Ascending aorta (tissue), 2 donors: ENCODE results near the gene SLC8A2. TPM values are rescaled to one million over a fixed set of nuclear protein-coding genes. Genes with fewer than 3 reads are reported as not detected.

Experiments
- DNase-seq, 2 donors: peaks; one replicate each; pipeline ENCODE4 v3.0.0-alpha.2; 2019; ENCODE audit warnings: low spot score in 2 of 2
- H3K27ac ChIP-seq, 2 donors: fragments of 200-600 bp; sonication (generic); one replicate each; pipeline ENCODE4 v1.5.1; 2016 to 2017; ENCODE audit warnings: mild to moderate bottlenecking in 1 of 2
- H3K27me3 ChIP-seq: fragments of 200-600 bp; sonication (generic); one replicate; pipeline ENCODE4 v1.5.1; 2017
- H3K36me3 ChIP-seq, 2 donors: fragments of 200-600 bp; sonication (generic); one replicate each; pipeline ENCODE4 v1.5.1; 2016
- H3K4me1 ChIP-seq, 2 donors: fragments of 200-600 bp; sonication (generic); one replicate each; pipeline ENCODE4 v1.5.1; 2016 to 2017; ENCODE audit warnings: mild to moderate bottlenecking in 1 of 2
- H3K4me3 ChIP-seq, 2 donors: fragments of 200-600 bp; sonication (generic); one replicate each; pipeline ENCODE4 v1.5.1; 2016 to 2017; ENCODE audit warnings: mild to moderate bottlenecking in 1 of 2
- H3K9me3 ChIP-seq, 2 donors: fragments of 200-600 bp; sonication (generic); one replicate each; pipeline ENCODE4 v1.5.1; 2016
- intact Hi-C: fragments of 100-400 bp; cut with DNase I; formaldehyde crosslinking; loops from one replicate; pipeline ENCODE4 v1.15.1; 2023
- total RNA-seq: library from RNA; depleted of rRNA; stranded (reverse); fragments of >200 nt; gene quantifications from one replicate; pipeline ENCODE4 v1.1.0, GENCODE V29; 2016
- TF ChIP-seq, protein P1 (sequence below), 3 experiments: fragments of 200-600 bp in 2 of 3; fragments of 450-650 bp in 1 of 3; sonication (generic) in 2 of 3; IDR thresholded peaks; one replicate each; pipeline ENCODE4 v1.5.1; 2016 to 2019; ENCODE audit warnings: antibody characterized with exemption in 3 of 3, mild to moderate bottlenecking in 1 of 3, moderate library complexity in 1 of 3

Gene SLC8A2
- total RNA-seq, 1 donor from 2014 or later, result not detected

- no peak overlapping the region for H3K4me3 ChIP-seq
- intact Hi-C loops, result no loop called here
These were observed 31.6 kb upstream of the SLC8A2 start for GRCh38 chr19:47503130-47503825.

GRCh38 chr19:47499863-47500830, 28.5 kb upstream of the SLC8A2 start:
- peaks cover 58 to 82% of the 10 kb centered on the region in 2 donors for H3K36me3 ChIP-seq
- H3K4me3 ChIP-seq, result no peak overlapping the region
- no peaks in the 10 kb centered on the region for H3K4me1 ChIP-seq
- no peaks in the 10 kb centered on the region for H3K9me3 ChIP-seq
- TF ChIP-seq, protein P1, sequence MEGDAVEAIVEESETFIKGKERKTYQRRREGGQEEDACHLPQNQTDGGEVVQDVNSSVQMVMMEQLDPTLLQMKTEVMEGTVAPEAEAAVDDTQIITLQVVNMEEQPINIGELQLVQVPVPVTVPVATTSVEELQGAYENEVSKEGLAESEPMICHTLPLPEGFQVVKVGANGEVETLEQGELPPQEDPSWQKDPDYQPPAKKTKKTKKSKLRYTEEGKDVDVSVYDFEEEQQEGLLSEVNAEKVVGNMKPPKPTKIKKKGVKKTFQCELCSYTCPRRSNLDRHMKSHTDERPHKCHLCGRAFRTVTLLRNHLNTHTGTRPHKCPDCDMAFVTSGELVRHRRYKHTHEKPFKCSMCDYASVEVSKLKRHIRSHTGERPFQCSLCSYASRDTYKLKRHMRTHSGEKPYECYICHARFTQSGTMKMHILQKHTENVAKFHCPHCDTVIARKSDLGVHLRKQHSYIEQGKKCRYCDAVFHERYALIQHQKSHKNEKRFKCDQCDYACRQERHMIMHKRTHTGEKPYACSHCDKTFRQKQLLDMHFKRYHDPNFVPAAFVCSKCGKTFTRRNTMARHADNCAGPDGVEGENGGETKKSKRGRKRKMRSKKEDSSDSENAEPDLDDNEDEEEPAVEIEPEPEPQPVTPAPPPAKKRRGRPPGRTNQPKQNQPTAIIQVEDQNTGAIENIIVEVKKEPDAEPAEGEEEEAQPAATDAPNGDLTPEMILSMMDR (IDR thresholded peaks at IDR 0.05), result no peak
- intact Hi-C loops, result no loop called here
- H3K27me3 ChIP-seq, result no peaks in the 10 kb centered on the region
- no peak for DNase-seq
- no peak overlapping the region for H3K27ac ChIP-seq

More at GRCh38 chr19:47503130-47503825, 31.6 kb upstream of the SLC8A2 start:
- Histone ChIP-seq H3K9me3 (no peaks in the 10 kb centered on the region), H3K27me3 (no peaks in the 10 kb centered on the region), H3K27ac (no peak overlapping the region), H3K4me1 (peaks cover 0 to 9% of the 10 kb centered on the region in 2 donors), H3K36me3 (peaks cover 56% of the 10 kb centered on the region in 2 donors)
- no peak for DNase-seq
- TF ChIP-seq, protein P1 (IDR thresholded peaks at IDR 0.05), result no peak

DNA sequence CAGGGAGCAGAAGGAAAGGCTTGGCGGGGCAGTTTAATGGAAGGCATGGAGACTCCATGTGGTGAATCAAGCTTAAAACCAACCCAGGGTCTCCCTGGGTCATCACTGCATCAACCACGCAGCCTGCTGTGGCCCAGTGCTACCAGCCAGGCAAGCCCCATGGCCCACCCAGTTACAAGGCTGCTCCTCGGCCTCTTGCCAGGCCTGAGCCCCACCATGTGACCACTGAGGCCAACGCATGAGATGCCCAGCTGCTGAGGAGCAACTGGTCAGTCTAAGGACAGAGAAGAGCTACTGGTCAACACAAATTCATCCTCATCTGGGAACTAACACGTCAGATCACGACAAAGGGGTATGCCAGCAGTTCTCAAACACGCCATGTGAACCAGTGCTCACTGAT, 27.7 kb upstream of the SLC8A2 start:
- H3K4me1 ChIP-seq, result no peaks in the 10 kb centered on the region
- intact Hi-C loops, result no loop called here
- TF ChIP-seq, protein P1 (IDR thresholded peaks at IDR 0.05), result no peak
- no peaks in the 10 kb centered on the region for H3K9me3 ChIP-seq
- H3K36me3 ChIP-seq, result peaks cover 58 to 86% of the 10 kb centered on the region in 2 donors
- no peak overlapping the region for H3K4me3 ChIP-seq
- no peak for DNase-seq
- no peaks in the 10 kb centered on the region for H3K27me3 ChIP-seq
- no peak overlapping the region for H3K27ac ChIP-seq

DNA sequence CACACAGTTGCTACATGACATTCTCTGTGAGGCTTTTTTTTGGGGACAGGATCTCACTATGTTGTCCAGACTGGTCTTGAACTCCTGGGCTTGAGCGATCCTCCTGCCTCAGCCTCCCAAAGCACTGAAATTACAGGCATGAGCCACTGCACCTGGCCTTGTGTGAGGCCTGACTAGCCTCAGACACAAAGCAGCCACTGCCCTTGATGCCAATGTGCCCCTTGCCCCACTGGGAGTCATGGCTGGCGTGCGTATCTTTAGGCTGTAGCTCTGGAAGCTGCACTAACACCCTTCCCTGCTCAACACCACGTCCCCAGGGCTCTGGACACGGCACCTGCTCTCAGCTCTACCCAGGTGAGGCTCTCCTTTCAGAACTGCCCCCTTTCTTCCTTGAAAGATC, 26.9 kb upstream of the SLC8A2 start:
- TF ChIP-seq, protein P1 (IDR thresholded peaks at IDR 0.05), result no peak
- DNase-seq, result no peak
- Histone ChIP-seq H3K36me3 (peaks cover 52 to 80% of the 10 kb centered on the region in 2 donors), H3K27ac (no peak overlapping the region), H3K4me3 (no peak overlapping the region), H3K4me1 (no peaks in the 10 kb centered on the region), H3K27me3 (no peaks in the 10 kb centered on the region), H3K9me3 (no peaks in the 10 kb centered on the region)
- intact Hi-C loops, result no loop called here

- Histone ChIP-seq H3K27ac (no peak overlapping the region), H3K4me3 (no peak overlapping the region), H3K27me3 (no peaks in the 10 kb centered on the region), H3K9me3 (no peaks in the 10 kb centered on the region), H3K36me3 (peaks cover 50 to 77% of the 10 kb centered on the region in 2 donors), H3K4me1 (no peaks in the 10 kb centered on the region)
- intact Hi-C loops, result no loop called here
- TF ChIP-seq, protein P1 (IDR thresholded peaks at IDR 0.05), result no peak
- DNase-seq, result no peak
These were observed 26.3 kb upstream of the SLC8A2 start for GRCh38 chr19:47497821-47498520.
